Measurements from ENCODE around the gene TMCO6. TPM values are rescaled to one million over a fixed set of nuclear protein-coding genes. Genes with fewer than 3 reads are reported as not detected.
A peak's percentile ranks its signal among the peaks of the same experiment; 100 is the strongest.

TMCO6 gene
- total and polyA plus RNA-seq, 2 of the 4 experiments (the other 2 are of a cell fraction) = 6.6 to 10.6 TPM

DNA sequence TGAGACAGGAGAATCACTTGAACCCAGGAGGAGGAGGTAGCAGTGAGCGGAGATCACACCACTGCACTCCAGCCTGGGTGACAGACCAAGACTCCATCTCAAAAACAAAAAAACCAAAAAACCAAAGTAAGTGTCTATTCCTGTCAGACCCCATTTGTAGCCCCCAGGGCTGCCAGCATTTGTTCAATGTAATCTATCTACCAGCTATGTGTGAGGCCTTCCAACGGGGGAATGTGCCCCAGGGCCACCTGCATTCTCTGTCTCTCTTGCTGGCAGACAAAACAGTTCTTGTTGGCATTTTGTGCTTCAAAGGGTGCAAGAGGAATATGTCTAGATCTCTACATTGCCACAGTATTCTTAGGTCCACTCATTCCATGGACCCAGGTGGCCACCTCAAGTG, 40.4 kb upstream of the TMCO6 start:
- POLR2A ChIA-PET (ENCODE audit: unreplicated experiment) = no interaction called here
- CTCF ChIA-PET = interaction anchor here (1.3 kb wide), 1 partner anchor 36 kb away, joined by 3 read pairs; no protein-coding TSS in a partner anchor

More for the DNA sequence above, 40.4 kb upstream of the TMCO6 start:
- Histone ChIP-seq H3K4ac (ENCODE audit: low read depth, low read length) (no peak overlapping the region), H4K20me1 (ENCODE audit: insufficient read depth, low read length) (no peaks in the 10 kb centered on the region), H4K91ac (ENCODE audit: insufficient read depth, low read depth, low read length) (no peak overlapping the region), H2AK9ac (replicated peaks; ENCODE audit: low read depth, low read length, poor library complexity) (peak overlapping the region; percentile 8), H3K4me2 (ENCODE audit: low read depth, low read length) (no peak overlapping the region), H3K18ac (ENCODE audit: low read depth, low read length) (no peak overlapping the region), H2AFZ (replicated peaks; ENCODE audit: low read length, poor library complexity) (no peak overlapping the region), H3K56ac (ENCODE audit: extremely low read depth, insufficient read depth, low read length) (no peak overlapping the region), H3K36me3 (ENCODE audit: control insufficient read depth, insufficient read depth, low read length) (no peaks in the 10 kb centered on the region), H2BK15ac (ENCODE audit: low read depth, low read length) (no peak overlapping the region), H2BK5ac (ENCODE audit: low read depth, low read length, poor library complexity, severe bottlenecking) (no peak overlapping the region), H3K79me1 (ENCODE audit: low read depth in 1 of 2, low read length in 2 of 2) (no peaks in the 10 kb centered on the region), H3K4me1 (ENCODE audit: control insufficient read depth, insufficient read depth, low read length) (peaks cover 2% of the 10 kb centered on the region), H3K27me3 (ENCODE audit: control insufficient read depth, insufficient read depth, low read length) (peaks cover 2% of the 10 kb centered on the region), H3K4me3 (ENCODE audit: insufficient read depth, low read depth, low read length) (no peak overlapping the region), H3K9ac (ENCODE audit: low read depth, low read length) (no peak overlapping the region), H3K23ac (ENCODE audit: low read depth, low read length) (no peak overlapping the region), H3K14ac (replicated peaks; ENCODE audit: low read depth, low read length) (no peak overlapping the region), H2BK20ac (ENCODE audit: low read depth, low read length) (no peak overlapping the region), H3K27ac (ENCODE audit: insufficient read depth, low read length) (no peak overlapping the region), H4K8ac (ENCODE audit: low read depth in 2 of 2, low read length in 2 of 2) (no peak overlapping the region), H4K5ac (ENCODE audit: low read depth, low read length) (no peak overlapping the region), H2AK5ac (ENCODE audit: low read depth, low read length) (no peak overlapping the region), H3K9me1 (ENCODE audit: insufficient read depth, low read length) (no peaks in the 10 kb centered on the region), H3K9me3 (ENCODE audit: control insufficient read depth, insufficient read depth, low read length) (no peaks in the 10 kb centered on the region), H2BK120ac (ENCODE audit: low read depth, low read length) (no peak overlapping the region)
- intact Hi-C loops (cut with micrococcal nuclease) = no loop called here
- ATAC-seq (ENCODE audit: low read depth) (no peak), DNase-seq (no peak)
- TF ChIP-seq MXI1 (IDR thresholded peaks at IDR 0.05; ENCODE audit: borderline replicate concordance, low read depth, low read length) = no peak
- no peak for TF ChIP-seq SMC3 (IDR thresholded peaks at IDR 0.05; ENCODE audit: low read depth, low read length)
- no peak for TF ChIP-seq RFX5 (IDR thresholded peaks at IDR 0.05; ENCODE audit: low read depth, low read length)
- TF ChIP-seq POLR2A (IDR thresholded peaks at IDR 0.05; ENCODE audit: low read depth, low read length) = no peak
- no peak for TF ChIP-seq RCOR1 (IDR thresholded peaks at IDR 0.05; ENCODE audit: insufficient replicate concordance, low read length)
- TF ChIP-seq BHLHE40 (IDR thresholded peaks at IDR 0.05; ENCODE audit: low read depth, low read length) = no peak
- TF ChIP-seq FOS (IDR thresholded peaks at IDR 0.05; ENCODE audit: low read depth, low read length) = no peak
- TF ChIP-seq RAD21 (IDR thresholded peaks at IDR 0.05; ENCODE audit: low read length) = no peak
- TF ChIP-seq, protein P1, sequence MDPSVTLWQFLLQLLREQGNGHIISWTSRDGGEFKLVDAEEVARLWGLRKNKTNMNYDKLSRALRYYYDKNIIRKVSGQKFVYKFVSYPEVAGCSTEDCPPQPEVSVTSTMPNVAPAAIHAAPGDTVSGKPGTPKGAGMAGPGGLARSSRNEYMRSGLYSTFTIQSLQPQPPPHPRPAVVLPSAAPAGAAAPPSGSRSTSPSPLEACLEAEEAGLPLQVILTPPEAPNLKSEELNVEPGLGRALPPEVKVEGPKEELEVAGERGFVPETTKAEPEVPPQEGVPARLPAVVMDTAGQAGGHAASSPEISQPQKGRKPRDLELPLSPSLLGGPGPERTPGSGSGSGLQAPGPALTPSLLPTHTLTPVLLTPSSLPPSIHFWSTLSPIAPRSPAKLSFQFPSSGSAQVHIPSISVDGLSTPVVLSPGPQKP (IDR thresholded peaks at IDR 0.05; ENCODE audit: borderline replicate concordance, low read depth, low read length) = no peak
- no peak for TF ChIP-seq USF2 (IDR thresholded peaks at IDR 0.05; ENCODE audit: low read depth, low read length)
- TF ChIP-seq, protein P2, sequence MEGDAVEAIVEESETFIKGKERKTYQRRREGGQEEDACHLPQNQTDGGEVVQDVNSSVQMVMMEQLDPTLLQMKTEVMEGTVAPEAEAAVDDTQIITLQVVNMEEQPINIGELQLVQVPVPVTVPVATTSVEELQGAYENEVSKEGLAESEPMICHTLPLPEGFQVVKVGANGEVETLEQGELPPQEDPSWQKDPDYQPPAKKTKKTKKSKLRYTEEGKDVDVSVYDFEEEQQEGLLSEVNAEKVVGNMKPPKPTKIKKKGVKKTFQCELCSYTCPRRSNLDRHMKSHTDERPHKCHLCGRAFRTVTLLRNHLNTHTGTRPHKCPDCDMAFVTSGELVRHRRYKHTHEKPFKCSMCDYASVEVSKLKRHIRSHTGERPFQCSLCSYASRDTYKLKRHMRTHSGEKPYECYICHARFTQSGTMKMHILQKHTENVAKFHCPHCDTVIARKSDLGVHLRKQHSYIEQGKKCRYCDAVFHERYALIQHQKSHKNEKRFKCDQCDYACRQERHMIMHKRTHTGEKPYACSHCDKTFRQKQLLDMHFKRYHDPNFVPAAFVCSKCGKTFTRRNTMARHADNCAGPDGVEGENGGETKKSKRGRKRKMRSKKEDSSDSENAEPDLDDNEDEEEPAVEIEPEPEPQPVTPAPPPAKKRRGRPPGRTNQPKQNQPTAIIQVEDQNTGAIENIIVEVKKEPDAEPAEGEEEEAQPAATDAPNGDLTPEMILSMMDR (conservative IDR thresholded peaks at IDR 0.05; ENCODE audit: low read depth, low read length) = no peak
- dilution Hi-C loops (cut with HindIII; ENCODE audit: low sequenced_read_pairs, unreplicated experiment) = no loop called here
- WGBS, 2 experiments (ENCODE audit: extremely low coverage in 2 of 2, insufficient read length in 1 of 2) = no CpG with 5 or more reads among the region's 2 CpGs
- BruUV-seq (replicated peaks) = no TSS peak
- in situ Hi-C loops (cut with MboI; ENCODE audit: low sequenced_read_pairs) = no loop called here

All from IMR-90 (cell line).